GM18907 (cell line): ENCODE data around the gene SIMC1.
"Not testable (repeated sequence)": the region's sequence is repeated elsewhere in the genome, so short reads cannot be mapped to it uniquely, and the experiment has no call there.

Experiments
- ATAC-seq: cut with Tn5 transposase; IDR thresholded peaks from one replicate; pipeline ENCODE4 v1.9.1; 2021; ENCODE audit warnings: mild to moderate bottlenecking, moderate library complexity; ENCODE audit not compliant: unreplicated experiment

Gene SIMC1

GRCh38 chr5:176290057-176290840 is 52.0 kb downstream of the SIMC1 start:
- ATAC-seq = not testable (repeated sequence)

GRCh38 chr5:176305356-176305755 is 67.1 kb downstream of the SIMC1 start:
- ATAC-seq = not testable (repeated sequence)

GRCh38 chr5:176317534-176318374 is 79.5 kb downstream of the SIMC1 start:
- ATAC-seq = no peak

- ATAC-seq = no peak
These were observed 81.8 kb downstream of the SIMC1 start for GRCh38 chr5:176319827-176320554.

- ATAC-seq = no peak
These were observed 82.4 kb downstream of the SIMC1 start for GRCh38 chr5:176320577-176320976.

- no peak for ATAC-seq
These were observed 96.0 kb downstream of the SIMC1 start for GRCh38 chr5:176334031-176334770.

- no peak for ATAC-seq
These were observed 99.7 kb downstream of the SIMC1 start for GRCh38 chr5:176337913-176338312.

- no peak for ATAC-seq
These were observed 101.1 kb downstream of the SIMC1 start for GRCh38 chr5:176339304-176339703.

- ATAC-seq = no peak
These were observed 103.3 kb downstream of the SIMC1 start for GRCh38 chr5:176341325-176342157.

GRCh38 chr5:176342158-176342483 is 103.9 kb downstream of the SIMC1 start:
- ATAC-seq = no peak

- no peak for ATAC-seq
These were observed 104.7 kb downstream of the SIMC1 start for GRCh38 chr5:176342766-176343458.

- ATAC-seq = no peak
These were observed 112.2 kb downstream of the SIMC1 start for GRCh38 chr5:176350416-176350815.

GRCh38 chr5:176352116-176352878 is 114.1 kb downstream of the SIMC1 start:
- no peak for ATAC-seq

- ATAC-seq = no peak
These were observed 115.3 kb downstream of the SIMC1 start for GRCh38 chr5:176353533-176353932.

- no peak for ATAC-seq
These were observed 117.4 kb downstream of the SIMC1 start for GRCh38 chr5:176355400-176356178.

GRCh38 chr5:176356179-176356566 is 117.9 kb downstream of the SIMC1 start:
- ATAC-seq = no peak

- no peak for ATAC-seq
These were observed 121.4 kb downstream of the SIMC1 start for GRCh38 chr5:176359658-176360057.

GRCh38 chr5:176360894-176361436 is 122.7 kb downstream of the SIMC1 start:
- peak; percentile 18 for ATAC-seq
